Measurements from ENCODE around the gene TAS2R60. TPM values are rescaled to one million over a fixed set of nuclear protein-coding genes. Genes with fewer than 3 reads are reported as not detected.
A peak's percentile ranks its signal among the peaks of the same experiment; 100 is the strongest.

Gene TAS2R60
- total and polyA plus RNA-seq, 9 of the 15 experiments (the other 6 are each of a cell fraction or from before 2014, with no cell fraction given) = 0.08 TPM; not detected in 8

- Histone ChIP-seq H2AFZ (ENCODE audit: low read depth, low read length) (peak overlapping the region; percentile 77), H3K27me3 (ENCODE audit: control insufficient read depth in 2 of 2, insufficient read depth in 2 of 2, low read length in 2 of 2) (no peaks in the 10 kb centered on the region), H3K9me3 (replicated peaks; ENCODE audit: control insufficient read depth, insufficient read depth, low read depth, low read length) (peaks cover 6% of the 10 kb centered on the region; the same call in 1 of the 2 replicates), H4K20me1 (replicated peaks; ENCODE audit: control insufficient read depth, insufficient read depth, low read length) (no peaks in the 10 kb centered on the region), H3K27ac (ENCODE audit: extremely low read depth, low read depth, low read length) (peak overlapping the region; percentile 41; the same call in 2 of the 3 replicates), H3K79me2 (ENCODE audit: control insufficient read depth, insufficient read depth, low read length) (no peaks in the 10 kb centered on the region), H3K9ac (ENCODE audit: insufficient read depth in 1 of 2, low read depth in 2 of 2, low read length in 2 of 2) (no peak overlapping the region), H3K4me1 (replicated peaks in 1 of 2; ENCODE audit: control insufficient read depth in 2 of 2, insufficient read depth in 2 of 2, low read length in 2 of 2) (peaks cover 7 to 14% of the 10 kb centered on the region in 2 experiments; a peak in 4 of 5 replicates), H3K9me1 (ENCODE audit: control insufficient read depth, insufficient read depth, low read length) (no peaks in the 10 kb centered on the region), H3K4me3 (peak overlapping the region; percentile 1; the same call in 1 of the 2 replicates), H3K4me2 (ENCODE audit: insufficient read depth, low read length) (peak overlapping the region; percentile 20), H3K36me3 (ENCODE audit: control insufficient read depth, insufficient read depth, low read length) (no peaks in the 10 kb centered on the region)
- no TSS peak for BruUV-seq (replicated peaks)
- peak; percentile 96 for FAIRE-seq
- in situ Hi-C loops (cut with MboI) (no loop called here), intact Hi-C loops (cut with micrococcal nuclease) (no loop called here)
- peak; percentile 54 to 92 (median 72) for DNase-seq (ENCODE audit: extremely low read depth in 1 of 4, low spot score in 3 of 4)
- peak; percentile 98 for ATAC-seq
- 3% methylated on average over 2 of the region's 2 CpGs for WGBS (ENCODE audit: insufficient coverage, low coverage, missing lambda C conversion rate)
- ChIA-PET CTCF (ENCODE audit: low intra/inter-chr PET ratio) (no interaction called here), POLR2A (interaction anchor here (0.5 to 1.5 kb wide), 8 partner anchors 10 to 157 kb away, joined by 3 to 6 read pairs (median 3); no protein-coding TSS in a partner anchor)
- TF ChIP-seq ZBTB40 (IDR thresholded peaks at IDR 0.05) = peak; percentile 63
- TF ChIP-seq ZBTB40 (CRISPR knock-in tag; IDR thresholded peaks at IDR 0.05) = no peak
- TF ChIP-seq NUFIP1 (IDR thresholded peaks at IDR 0.05; ENCODE audit: partially characterized antibody) = no peak
- 0 out of 2 replicates have a peak, but pooled peaks have one; percentile 39 for TF ChIP-seq ZEB2 (IDR thresholded peaks at IDR 0.05)
- no peak for TF ChIP-seq CBX5 (IDR thresholded peaks at IDR 0.05; ENCODE audit: borderline replicate concordance, low read depth)
- TF ChIP-seq PHF8 (IDR thresholded peaks at IDR 0.05; ENCODE audit: borderline replicate concordance, low read length) = no peak
- TF ChIP-seq NBN (IDR thresholded peaks at IDR 0.05; ENCODE audit: low read depth) = peak; percentile 88
- TF ChIP-seq ZNF316 (IDR thresholded peaks at IDR 0.05) = no peak
- TF ChIP-seq SPI1 (IDR thresholded peaks at IDR 0.05; ENCODE audit: borderline replicate concordance, low read depth, low read length) = no peak
- no peak for TF ChIP-seq GMEB1 (CRISPR knock-in tag; IDR thresholded peaks at IDR 0.05)
- no peak for TF ChIP-seq CHCHD3 (CRISPR knock-in tag; IDR thresholded peaks at IDR 0.05)
- TF ChIP-seq HES1 (IDR thresholded peaks at IDR 0.05; ENCODE audit: low read depth) = peak; percentile 31; the same call in 1 of the 2 replicates
Observed at GRCh38 chr7:143426479-143427142, 16.6 kb upstream of the TAS2R60 start.
